HUES6 (cell line): Measurements from ENCODE around the gene KLHL29.

Source experiments
- H3K27ac ChIP-seq: 2 replicates; pipeline ENCODE4 v1.7.0; 2013; ENCODE audit warnings: low read depth, mild to moderate bottlenecking, low read length, inconsistent platforms
- H3K27me3 ChIP-seq: 2 replicates; pipeline ENCODE4 v1.6.1; 2013; ENCODE audit warnings: low read length; ENCODE audit not compliant: control insufficient read depth, insufficient read depth
- H3K36me3 ChIP-seq: 2 replicates; pipeline ENCODE4 v1.6.1; 2013; ENCODE audit warnings: low read length; ENCODE audit not compliant: control insufficient read depth, insufficient read depth
- H3K4me1 ChIP-seq: 2 replicates; pipeline ENCODE4 v1.6.1; 2013; ENCODE audit warnings: low read length; ENCODE audit not compliant: control insufficient read depth, insufficient read depth
- H3K4me3 ChIP-seq: 2 replicates; pipeline ENCODE4 v1.5.1; 2013; ENCODE audit warnings: low read depth, low read length
- H3K9ac ChIP-seq: one replicate; pipeline ENCODE4 v1.6.1; 2013; ENCODE audit warnings: mild to moderate bottlenecking, low read length
- H3K9me3 ChIP-seq: 2 replicates; pipeline ENCODE4 v1.6.1; 2013; ENCODE audit warnings: low read depth, low read length; ENCODE audit not compliant: control insufficient read depth, insufficient read depth

Gene KLHL29

DNA sequence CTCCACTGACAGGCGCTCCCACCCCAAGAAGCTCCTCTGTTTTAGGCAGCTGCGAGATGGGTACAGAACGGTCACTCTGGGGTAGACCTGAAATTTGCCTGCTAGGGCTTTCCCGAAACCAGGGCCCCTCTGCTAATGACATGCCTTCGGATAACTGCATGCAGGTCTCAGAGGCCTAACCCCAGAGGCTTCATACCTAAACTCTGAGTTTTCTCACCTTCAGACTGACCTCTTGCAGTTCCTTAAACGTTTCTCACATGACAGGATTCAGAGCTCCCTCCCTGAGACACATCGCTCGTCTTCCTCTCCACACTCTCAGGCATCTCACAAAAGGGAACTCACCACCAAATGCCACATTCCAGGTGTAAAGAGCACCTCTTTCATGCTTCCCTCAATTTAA, 11.3 kb upstream of the KLHL29 start:
- no peaks in the 10 kb centered on the region for H3K9me3 ChIP-seq
- no peak overlapping the region for H3K9ac ChIP-seq
- H3K27me3 ChIP-seq, result no peaks in the 10 kb centered on the region
- H3K36me3 ChIP-seq, result no peaks in the 10 kb centered on the region
- no peaks in the 10 kb centered on the region for H3K4me1 ChIP-seq
- no peak overlapping the region for H3K4me3 ChIP-seq
- H3K27ac ChIP-seq, result no peak overlapping the region

- H3K4me1 ChIP-seq, result no peaks in the 10 kb centered on the region
- H3K27ac ChIP-seq, result no peak overlapping the region
- H3K4me3 ChIP-seq, result no peak overlapping the region
- H3K9me3 ChIP-seq, result no peaks in the 10 kb centered on the region
- no peaks in the 10 kb centered on the region for H3K27me3 ChIP-seq
- H3K9ac ChIP-seq, result no peak overlapping the region
- no peaks in the 10 kb centered on the region for H3K36me3 ChIP-seq
Observed at GRCh38 chr2:23375448-23375847, 9.5 kb upstream of the KLHL29 start.

DNA sequence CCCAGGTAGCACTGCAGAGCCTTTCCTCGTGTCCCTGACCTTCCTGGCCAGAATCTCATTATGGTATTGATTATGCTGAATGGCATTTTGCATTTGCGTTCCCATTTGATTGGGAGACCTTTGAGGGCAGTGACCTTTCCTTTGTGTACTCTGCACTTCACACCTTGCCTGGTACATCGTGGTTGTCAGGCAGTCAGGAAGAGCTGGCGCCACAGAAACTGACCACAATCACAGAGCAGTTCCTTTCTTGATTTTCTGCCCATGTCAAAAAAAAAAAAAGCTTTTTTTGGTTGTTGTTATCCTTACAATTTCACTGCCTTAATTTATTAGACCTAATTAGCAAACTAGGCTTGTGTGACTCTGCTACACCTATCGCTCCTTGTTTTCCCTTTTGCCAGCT, 8.9 kb upstream of the KLHL29 start:
- no peaks in the 10 kb centered on the region for H3K9me3 ChIP-seq
- no peaks in the 10 kb centered on the region for H3K36me3 ChIP-seq
- H3K27me3 ChIP-seq, result 0 out of 2 replicates have a peak, but pooled peaks cover 4% of the 10 kb centered on the region

GRCh38 chr2:23376972-23377371, 8.0 kb upstream of the KLHL29 start:
- H3K4me3 ChIP-seq, result no peak overlapping the region
- H3K27ac ChIP-seq, result no peak overlapping the region
- peaks cover 5% of the 10 kb centered on the region; the same call in 1 of the 2 replicates for H3K4me1 ChIP-seq
- no peaks in the 10 kb centered on the region for H3K36me3 ChIP-seq
- peaks cover 11% of the 10 kb centered on the region for H3K27me3 ChIP-seq
- H3K9ac ChIP-seq, result no peak overlapping the region
- no peaks in the 10 kb centered on the region for H3K9me3 ChIP-seq

More for the DNA sequence above, 8.9 kb upstream of the KLHL29 start:
- Histone ChIP-seq H3K4me3 (no peak overlapping the region), H3K4me1 (peaks cover 5% of the 10 kb centered on the region; the same call in 1 of the 2 replicates), H3K9ac (no peak overlapping the region), H3K27ac (no peak overlapping the region)

DNA sequence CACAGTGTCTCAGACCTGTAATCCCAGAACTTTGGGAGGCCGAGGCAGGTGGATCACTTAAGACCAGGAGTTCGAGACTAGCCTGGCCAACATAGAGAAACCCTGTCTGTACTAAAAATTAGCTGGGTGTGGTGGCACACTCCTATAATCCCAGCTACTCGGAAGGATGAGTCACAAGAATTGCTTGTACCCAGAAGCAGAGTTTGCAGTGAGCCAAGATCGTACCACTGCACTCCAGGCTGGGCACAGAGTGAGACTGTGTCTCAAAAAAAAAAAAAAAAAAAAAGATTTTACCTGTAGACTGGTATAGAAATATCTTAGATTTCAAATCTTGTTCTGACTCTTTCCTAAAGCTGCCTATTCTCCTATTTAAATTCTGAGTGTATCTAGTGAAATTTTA, 7.2 kb upstream of the KLHL29 start:
- Histone ChIP-seq H3K4me1 (peaks cover 5% of the 10 kb centered on the region; the same call in 1 of the 2 replicates), H3K4me3 (no peak overlapping the region), H3K27ac (no peak overlapping the region), H3K9ac (no peak overlapping the region), H3K9me3 (no peaks in the 10 kb centered on the region), H3K36me3 (no peaks in the 10 kb centered on the region), H3K27me3 (peaks cover 19% of the 10 kb centered on the region)

- no peak overlapping the region for H3K4me3 ChIP-seq
- H3K27me3 ChIP-seq, result peaks cover 26% of the 10 kb centered on the region
- no peaks in the 10 kb centered on the region for H3K9me3 ChIP-seq
- H3K27ac ChIP-seq, result no peak overlapping the region
- no peaks in the 10 kb centered on the region for H3K36me3 ChIP-seq
- peaks cover 5% of the 10 kb centered on the region; the same call in 1 of the 2 replicates for H3K4me1 ChIP-seq
- no peak overlapping the region for H3K9ac ChIP-seq
Observed at GRCh38 chr2:23378496-23378895, 6.5 kb upstream of the KLHL29 start.

- H3K4me3 ChIP-seq, result no peak overlapping the region
Observed at GRCh38 chr2:23379220-23379695, 5.7 kb upstream of the KLHL29 start.

DNA sequence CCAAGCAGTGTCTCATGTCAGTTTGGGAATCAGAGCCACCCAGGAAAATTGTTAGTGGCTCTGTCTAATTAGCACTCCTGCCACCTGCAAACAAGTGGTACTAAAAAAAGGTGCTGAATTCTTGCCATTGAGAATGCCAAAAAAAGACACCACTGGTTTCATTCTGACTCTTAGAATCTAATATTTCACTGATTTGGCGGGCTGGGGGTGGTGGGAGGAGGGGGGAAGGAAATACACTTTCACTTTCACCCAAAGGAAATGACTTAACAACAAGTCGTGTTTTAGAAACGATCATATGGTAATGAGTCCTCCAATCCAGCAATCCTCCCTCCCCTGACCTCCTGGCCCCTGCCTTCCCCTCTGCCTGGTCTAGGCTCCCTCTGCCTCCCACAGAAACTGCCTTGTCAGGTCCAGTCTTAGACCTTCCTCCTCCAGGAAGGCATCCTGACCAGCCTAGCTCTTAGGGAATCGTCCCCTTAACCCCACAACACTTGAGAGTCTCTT, 4.4 kb upstream of the KLHL29 start:
- Histone ChIP-seq H3K4me1 (peaks cover 5% of the 10 kb centered on the region; the same call in 1 of the 2 replicates), H3K9ac (no peak overlapping the region), H3K27ac (no peak overlapping the region), H3K27me3 (peaks cover 42% of the 10 kb centered on the region), H3K9me3 (no peaks in the 10 kb centered on the region), H3K36me3 (no peaks in the 10 kb centered on the region), H3K4me3 (no peak overlapping the region)

More at GRCh38 chr2:23379220-23379695, 5.7 kb upstream of the KLHL29 start:
- Histone ChIP-seq H3K27ac (no peak overlapping the region), H3K4me1 (peaks cover 5% of the 10 kb centered on the region; the same call in 1 of the 2 replicates), H3K36me3 (no peaks in the 10 kb centered on the region), H3K27me3 (peaks cover 34% of the 10 kb centered on the region), H3K9me3 (no peaks in the 10 kb centered on the region), H3K9ac (no peak overlapping the region)

- Histone ChIP-seq H3K36me3 (no peaks in the 10 kb centered on the region), H3K27me3 (peaks cover 47% of the 10 kb centered on the region), H3K9me3 (no peaks in the 10 kb centered on the region), H3K27ac (no peak overlapping the region), H3K4me1 (peaks cover 5% of the 10 kb centered on the region; the same call in 1 of the 2 replicates), H3K9ac (no peak overlapping the region), H3K4me3 (no peak overlapping the region)
Observed at GRCh38 chr2:23381084-23381483, 3.9 kb upstream of the KLHL29 start.

DNA sequence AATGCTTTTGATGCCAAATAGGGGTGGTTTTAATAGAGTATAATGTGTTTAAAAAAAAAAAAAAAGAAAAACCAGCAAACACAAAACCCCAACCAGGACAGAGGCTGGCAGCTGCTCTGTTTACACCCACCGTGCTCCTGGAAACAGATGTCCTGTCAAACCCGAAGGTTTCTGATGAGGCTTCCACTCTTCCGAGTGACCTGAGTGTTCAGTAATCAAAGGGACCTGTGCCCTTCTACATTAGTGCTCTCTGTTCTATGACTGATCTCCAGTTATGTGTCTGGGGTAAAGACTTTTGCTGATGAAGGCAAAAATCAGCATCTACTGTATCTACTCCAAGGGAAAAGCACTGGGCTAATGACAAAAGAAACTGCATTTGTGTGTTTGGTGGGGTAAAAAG, 3.5 kb upstream of the KLHL29 start:
- no peak overlapping the region for H3K4me3 ChIP-seq
- H3K9ac ChIP-seq, result no peak overlapping the region
- H3K27me3 ChIP-seq, result peaks cover 51% of the 10 kb centered on the region
- H3K9me3 ChIP-seq, result no peaks in the 10 kb centered on the region
- H3K27ac ChIP-seq, result no peak overlapping the region
- H3K36me3 ChIP-seq, result no peaks in the 10 kb centered on the region
- peaks cover 8% of the 10 kb centered on the region; the same call in 1 of the 2 replicates for H3K4me1 ChIP-seq

DNA sequence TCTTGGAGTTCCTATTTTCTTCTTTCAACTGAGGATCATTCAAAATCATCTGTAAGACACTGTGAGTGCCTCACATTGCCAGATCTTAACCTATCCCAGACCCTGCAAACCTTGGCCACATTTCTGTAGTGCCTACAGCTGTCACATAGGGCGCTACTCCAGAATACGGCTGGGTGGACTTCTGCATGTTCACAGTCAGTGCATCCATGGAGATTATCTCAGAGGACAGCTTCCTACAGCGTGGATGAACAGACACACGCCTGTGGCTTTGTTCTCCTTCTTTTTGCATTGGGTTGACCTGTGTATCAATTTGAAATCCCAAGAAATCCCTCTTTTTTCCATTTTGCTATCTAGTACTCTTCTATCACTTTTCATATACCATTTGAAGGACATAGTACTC, 1.9 kb upstream of the KLHL29 start:
- H3K9ac ChIP-seq, result no peak overlapping the region
- no peak overlapping the region for H3K27ac ChIP-seq

More for the DNA sequence above, 1.9 kb upstream of the KLHL29 start:
- H3K27me3 ChIP-seq, result peaks cover 67% of the 10 kb centered on the region
- H3K4me3 ChIP-seq, result no peak overlapping the region
- no peaks in the 10 kb centered on the region for H3K36me3 ChIP-seq
- peaks cover 9% of the 10 kb centered on the region; the same call in 1 of the 2 replicates for H3K4me1 ChIP-seq
- no peaks in the 10 kb centered on the region for H3K9me3 ChIP-seq
